GM19468 (cell line): ENCODE results near the gene UBXN11.

ENCODE experiments used
- ATAC-seq: cut with Tn5 transposase; IDR thresholded peaks from one replicate; pipeline ENCODE4 v1.9.1; 2021; ENCODE audit warnings: mild to moderate bottlenecking, moderate library complexity, moderate number of reproducible peaks; ENCODE audit not compliant: unreplicated experiment; ENCODE audit errors: extremely low read depth

The UBXN11 gene

GRCh38 chr1:26306290-26307229 lies at the start of gene UBXN11:
Gene UBXN11, minus strand, starts transcription at chr1:26306636. Its CDS starts 3,753 bp downstream, at chr1:26302883.
- ATAC-seq: peak; percentile 95

GRCh38 chr1:26356106-26356505 lies 49.7 kb upstream of the UBXN11 start:
- no peak for ATAC-seq

- no peak for ATAC-seq
Observed at GRCh38 chr1:26354972-26355371, 48.5 kb upstream of the UBXN11 start.

GRCh38 chr1:26353976-26354820 lies 47.8 kb upstream of the UBXN11 start, which contains the start of gene CRYBG2:
Gene CRYBG2, minus strand, starts transcription at chr1:26354130. Its CDS starts 7,473 bp downstream, at chr1:26346657.
- ATAC-seq: no peak

- no peak for ATAC-seq
Observed at GRCh38 chr1:26353210-26353859, 46.9 kb upstream of the UBXN11 start.

GRCh38 chr1:26352338-26352679 lies 45.9 kb upstream of the UBXN11 start:
- ATAC-seq: no peak

GRCh38 chr1:26351590-26352337 lies 45.3 kb upstream of the UBXN11 start:
- ATAC-seq: no peak

GRCh38 chr1:26350701-26351589 lies 44.5 kb upstream of the UBXN11 start:
- ATAC-seq: no peak

- no peak for ATAC-seq
Observed at GRCh38 chr1:26350343-26350700, 43.9 kb upstream of the UBXN11 start.

- no peak for ATAC-seq
Observed at GRCh38 chr1:26349877-26350244, 43.4 kb upstream of the UBXN11 start.

GRCh38 chr1:26349188-26349876 lies 42.9 kb upstream of the UBXN11 start:
- ATAC-seq: no peak

- ATAC-seq: no peak
Observed at GRCh38 chr1:26346274-26347033, 40.0 kb upstream of the UBXN11 start.

GRCh38 chr1:26345718-26346117 lies 39.3 kb upstream of the UBXN11 start:
- ATAC-seq: no peak

GRCh38 chr1:26344147-26344920 lies 37.9 kb upstream of the UBXN11 start:
- no peak for ATAC-seq

- no peak for ATAC-seq
Observed at GRCh38 chr1:26340047-26340481, 33.6 kb upstream of the UBXN11 start.

GRCh38 chr1:26338670-26339069 lies 32.2 kb upstream of the UBXN11 start:
- no peak for ATAC-seq

GRCh38 chr1:26337625-26338024 lies 31.2 kb upstream of the UBXN11 start:
- no peak for ATAC-seq
